GM23338 (cell line): ENCODE measurements around the gene CCDC188. TPM values are rescaled to one million over a fixed set of nuclear protein-coding genes. Genes with fewer than 3 reads are reported as not detected.

Experiments
- ATAC-seq: fragments of 200-7000 bp; cut with Tn5 transposase; 3 replicates; pipeline ENCODE4 v1.9.1; 2020
- DNase-seq: peaks from one replicate; pipeline ENCODE4 v3.0.0-alpha.2; 2015; ENCODE audit warnings: low spot score
- H2AFZ ChIP-seq: fragments of 200-600 bp; sonication (generic); 2 replicates; pipeline ENCODE4 v1.8.0; 2016; ENCODE audit warnings: antibody characterized with exemption, mild to moderate bottlenecking, moderate library complexity
- H3F3A ChIP-seq: fragments of 200-600 bp; sonication (generic); replicated peaks from 2 replicates; pipeline ENCODE4 v1.8.0; 2017; ENCODE audit warnings: antibody characterized with exemption, mixed run types, low read depth
- H3K27ac ChIP-seq: fragments of 200-600 bp; sonication (generic); 2 replicates; pipeline ENCODE4 v1.6.1; 2016; ENCODE audit warnings: low read depth
- H3K27me3 ChIP-seq: fragments of 200-600 bp; sonication (generic); 2 replicates; pipeline ENCODE4 v1.8.0; 2016; ENCODE audit warnings: mild to moderate bottlenecking, mixed run types, moderate library complexity; ENCODE audit not compliant: insufficient read depth
- H3K36me3 ChIP-seq: fragments of 200-600 bp; sonication (generic); 2 replicates; pipeline ENCODE4 v1.8.0; 2016; ENCODE audit warnings: mild to moderate bottlenecking; ENCODE audit not compliant: insufficient read depth
- H3K4me1 ChIP-seq: fragments of 200-600 bp; sonication (generic); 2 replicates; pipeline ENCODE4 v1.8.0; 2016; ENCODE audit warnings: mild to moderate bottlenecking, moderate library complexity; ENCODE audit not compliant: insufficient read depth
- H3K4me2 ChIP-seq: fragments of 200-600 bp; sonication (generic); 2 replicates; pipeline ENCODE4 v1.7.1; 2017; ENCODE audit warnings: mixed run types
- H3K4me3 ChIP-seq: fragments of 200-600 bp; sonication (generic); 2 replicates; pipeline ENCODE4 v1.6.1; 2016; ENCODE audit warnings: mixed run types
- H3K79me2 ChIP-seq: fragments of 200-600 bp; sonication (generic); replicated peaks from 2 replicates; pipeline ENCODE4 v1.8.0; 2017; ENCODE audit warnings: mild to moderate bottlenecking; ENCODE audit not compliant: insufficient read depth
- H3K9me2 ChIP-seq: fragments of 200-600 bp; sonication (generic); 2 replicates; pipeline ENCODE4 v1.8.0; 2017; ENCODE audit not compliant: insufficient read depth
- H4K20me1 ChIP-seq: fragments of 200-600 bp; sonication (generic); replicated peaks from 2 replicates; pipeline ENCODE4 v1.8.0; 2017; ENCODE audit warnings: mild to moderate bottlenecking; ENCODE audit not compliant: insufficient read depth
- H3K27ac Mint-ChIP-seq: 2 replicates; pipeline ENCODE4 v1.8.0; 2020; ENCODE audit warnings: inconsistent platforms, mild to moderate bottlenecking, moderate library complexity, mixed read lengths
- H3K27me3 Mint-ChIP-seq: 3 replicates; pipeline ENCODE4 v1.8.0; 2022; ENCODE audit warnings: low read depth, mild to moderate bottlenecking, moderate library complexity, mixed read lengths, inconsistent platforms; ENCODE audit not compliant: insufficient read depth, poor library complexity
- H3K36me3 Mint-ChIP-seq: 3 replicates; pipeline ENCODE4 v1.8.0; 2021; ENCODE audit warnings: low read depth, mild to moderate bottlenecking, inconsistent platforms, moderate library complexity, mixed read lengths
- H3K4me1 Mint-ChIP-seq: 3 replicates; pipeline ENCODE4 v1.8.0; 2020; ENCODE audit warnings: mild to moderate bottlenecking, inconsistent platforms, mixed read lengths
- H3K4me3 Mint-ChIP-seq: 3 replicates; pipeline ENCODE4 v1.8.0; 2021; ENCODE audit warnings: moderate library complexity, mild to moderate bottlenecking, inconsistent platforms, mixed read lengths
- H3K9me3 Mint-ChIP-seq: 3 replicates; pipeline ENCODE4 v1.8.0; 2020; ENCODE audit warnings: moderate library complexity, mild to moderate bottlenecking, inconsistent platforms, mixed read lengths
- CREB1 ChIP-seq: fragments of 250-450 bp; sonication (Bioruptor Pico); IDR thresholded peaks from 2 replicates; pipeline ENCODE4 v1.5.0; 2020; ENCODE audit warnings: low read depth, mild to moderate bottlenecking, moderate library complexity
- ETS1 ChIP-seq: IDR thresholded peaks from 2 replicates; pipeline ENCODE4 v1.6.1; 2016; ENCODE audit warnings: antibody characterized with exemption
- EZH2 ChIP-seq: fragments of 200-600 bp; sonication (generic); IDR thresholded peaks from one replicate; pipeline ENCODE4 v1.8.0; 2017; ENCODE audit warnings: antibody characterized with exemption, mild to moderate bottlenecking, low read depth; ENCODE audit not compliant: unreplicated experiment
- EZH2phosphoT487 ChIP-seq: fragments of 200-600 bp; sonication (generic); IDR thresholded peaks from one replicate; pipeline ENCODE4 v1.8.1; 2018; ENCODE audit warnings: antibody characterized with exemption; ENCODE audit not compliant: unreplicated experiment
- JUNB ChIP-seq: IDR thresholded peaks from one replicate; pipeline ENCODE4 v1.6.1; 2016; ENCODE audit warnings: antibody characterized with exemption; ENCODE audit not compliant: unreplicated experiment
- REST ChIP-seq: IDR thresholded peaks from one replicate; pipeline ENCODE4 v1.6.1; 2018; ENCODE audit warnings: antibody characterized with exemption; ENCODE audit not compliant: unreplicated experiment
- STAT1 ChIP-seq: IDR thresholded peaks from one replicate; pipeline ENCODE4 v1.6.1; 2016; ENCODE audit warnings: antibody characterized with exemption; ENCODE audit not compliant: unreplicated experiment
- ZNF114 ChIP-seq: fragments of 250-450 bp; sonication (Bioruptor Pico); IDR thresholded peaks from 2 replicates; pipeline ENCODE4 v1.5.0; 2020; ENCODE audit warnings: mild to moderate bottlenecking, moderate library complexity
- polyA plus RNA-seq: library from polyadenylated mRNA; unstranded; fragments of >200 nt; fragmentation: Nextera tagmentation; extraction: Ambion mirVana; gene quantifications from 2 replicates; pipeline ENCODE4 v1.2.1, GENCODE V29; 2016
- total RNA-seq: library from RNA; depleted of rRNA; stranded (reverse); fragments of >200 nt; shearing (Covaris generic); gene quantifications from 2 replicates; pipeline ENCODE4 v1.2.3, GENCODE V29; 2014

The CCDC188 gene
- total and polyA plus RNA-seq, 2 experiments from 2014 or later: not detected

GRCh38 chr22:20116951-20117632 is 33.8 kb downstream of the CCDC188 start, which contains the start of gene TRMT2A (continued):
- no peak for TF ChIP-seq EZH2phosphoT487
- no peak for TF ChIP-seq REST

GRCh38 chr22:20116376-20116950 is 34.4 kb downstream of the CCDC188 start:
- H3K4me1 ChIP-seq: peaks cover 16% of the 10 kb centered on the region
- H3K9me2 ChIP-seq: no peaks in the 10 kb centered on the region
- H3K4me3 ChIP-seq: peak overlapping the region; percentile 98
- DNase-seq: peak; percentile 20
- peaks cover 15% of the 10 kb centered on the region for H3K4me1 Mint-ChIP-seq
- peaks cover 36% of the 10 kb centered on the region for H3K27me3 Mint-ChIP-seq
- H3K4me3 Mint-ChIP-seq: peak overlapping the region; percentile 90
- H3K27ac ChIP-seq: peak overlapping the region; percentile 74; the same call in 1 of the 2 replicates
- H2AFZ ChIP-seq: no peak overlapping the region
- peak overlapping the region; percentile 93 for H3K4me2 ChIP-seq
- no peaks in the 10 kb centered on the region for H3K27me3 ChIP-seq
- H4K20me1 ChIP-seq: peaks cover 20% of the 10 kb centered on the region
- H3K27ac Mint-ChIP-seq: peak overlapping the region; percentile 93
- H3K79me2 ChIP-seq: peaks cover 54% of the 10 kb centered on the region
- TF ChIP-seq ETS1 (no peak), EZH2 (no peak), JUNB (no peak), STAT1 (no peak), ZNF114 (CRISPR knock-in tag) (no peak), CREB1 (CRISPR knock-in tag) (no peak)
- no peaks in the 10 kb centered on the region for H3K9me3 Mint-ChIP-seq
- peaks cover 28% of the 10 kb centered on the region for H3K36me3 ChIP-seq
- ATAC-seq: peak; percentile 13
- peaks cover 9% of the 10 kb centered on the region; the same call in 1 of the 2 replicates for H3F3A ChIP-seq
- H3K36me3 Mint-ChIP-seq: peaks cover 57% of the 10 kb centered on the region
